Fibroblast of peridontal ligament (primary cell): ENCODE results near the gene CNN2.

Experiments used
- DNase-seq: peaks from one replicate; pipeline ENCODE4 v3.0.0-alpha.2; 2010; ENCODE audit errors: extremely low read depth

CNN2 gene

DNA sequence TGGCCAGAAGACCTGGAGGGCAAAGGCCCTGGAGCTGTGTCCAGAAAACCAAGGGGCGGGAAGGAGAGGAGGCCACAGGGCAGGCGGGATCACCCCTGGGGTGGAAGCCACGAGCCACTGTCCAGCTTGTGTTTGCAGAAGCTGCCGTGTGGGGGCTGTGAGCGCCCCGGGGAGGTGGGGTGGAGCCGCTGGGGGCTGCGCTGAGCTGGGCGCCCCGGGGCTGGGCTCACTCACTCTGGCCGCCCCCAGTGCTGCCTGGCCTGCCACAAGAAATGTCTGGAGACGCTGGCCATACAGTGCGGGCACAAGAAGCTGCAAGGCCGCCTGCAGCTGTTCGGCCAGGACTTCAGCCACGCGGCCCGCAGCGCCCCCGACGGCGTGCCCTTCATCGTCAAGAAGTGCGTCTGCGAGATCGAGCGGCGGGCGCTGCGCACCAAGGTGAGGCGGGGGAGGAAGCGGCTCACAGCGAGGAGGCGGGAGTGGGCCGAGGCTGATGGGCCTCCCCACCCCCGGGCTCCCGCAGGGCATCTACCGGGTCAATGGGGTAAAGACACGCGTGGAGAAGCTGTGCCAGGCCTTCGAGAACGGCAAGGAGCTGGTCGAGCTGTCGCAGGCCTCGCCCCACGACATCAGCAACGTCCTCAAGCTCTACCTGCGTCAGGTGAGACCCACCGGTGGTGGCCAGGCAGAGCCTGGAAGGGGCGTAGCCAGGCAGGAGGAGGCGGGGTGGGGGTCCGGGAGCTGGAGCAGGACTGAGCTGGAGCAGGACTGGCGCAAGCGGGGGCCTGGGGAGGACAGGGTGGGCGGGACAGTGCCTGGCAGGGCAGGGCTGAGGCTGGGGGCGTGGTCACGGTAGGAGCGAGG lies 55.1 kb downstream of the CNN2 start:
- no peak for DNase-seq

GRCh38 chr19:1082165-1082927 lies 55.9 kb downstream of the CNN2 start:
- no peak for DNase-seq

DNA sequence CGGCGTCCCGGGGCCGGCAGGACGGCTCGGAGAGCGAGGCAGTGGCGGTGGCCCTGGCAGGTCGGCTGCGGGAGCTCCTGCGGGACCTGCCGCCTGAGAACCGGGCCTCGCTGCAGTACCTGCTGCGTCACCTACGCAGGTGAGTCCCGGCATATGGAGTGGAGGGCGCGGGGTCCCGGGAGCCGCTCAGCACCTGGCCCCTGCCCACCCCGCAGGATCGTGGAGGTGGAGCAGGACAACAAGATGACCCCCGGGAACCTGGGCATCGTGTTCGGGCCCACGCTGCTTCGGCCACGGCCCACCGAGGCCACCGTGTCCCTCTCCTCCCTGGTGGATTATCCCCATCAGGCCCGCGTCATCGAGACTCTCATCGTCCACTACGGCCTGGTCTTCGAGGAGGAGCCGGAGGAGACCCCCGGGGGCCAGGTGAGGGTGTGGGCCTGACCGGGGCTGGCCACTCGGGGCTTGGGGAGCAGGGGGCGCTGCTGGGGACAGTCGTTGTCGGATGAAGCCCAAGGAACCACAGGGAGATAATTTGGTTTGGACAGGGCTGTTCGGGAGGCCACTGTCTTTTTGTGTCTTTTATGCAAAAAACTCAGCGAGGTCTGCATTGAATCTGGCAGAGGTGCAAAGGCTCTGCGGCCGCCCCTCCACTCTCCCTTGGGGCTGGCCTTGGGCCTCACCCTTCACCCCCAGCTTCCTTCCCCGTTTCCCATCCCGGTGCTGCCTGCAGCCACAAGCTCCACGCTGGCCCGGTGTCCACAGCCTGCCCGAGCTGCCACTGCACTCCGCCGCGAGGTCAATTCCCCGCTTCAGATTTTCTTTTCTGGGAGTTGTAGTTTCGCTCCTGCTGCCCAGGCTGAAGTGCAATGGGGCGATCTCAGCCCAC lies 56.8 kb downstream of the CNN2 start:
- no peak for DNase-seq

DNA sequence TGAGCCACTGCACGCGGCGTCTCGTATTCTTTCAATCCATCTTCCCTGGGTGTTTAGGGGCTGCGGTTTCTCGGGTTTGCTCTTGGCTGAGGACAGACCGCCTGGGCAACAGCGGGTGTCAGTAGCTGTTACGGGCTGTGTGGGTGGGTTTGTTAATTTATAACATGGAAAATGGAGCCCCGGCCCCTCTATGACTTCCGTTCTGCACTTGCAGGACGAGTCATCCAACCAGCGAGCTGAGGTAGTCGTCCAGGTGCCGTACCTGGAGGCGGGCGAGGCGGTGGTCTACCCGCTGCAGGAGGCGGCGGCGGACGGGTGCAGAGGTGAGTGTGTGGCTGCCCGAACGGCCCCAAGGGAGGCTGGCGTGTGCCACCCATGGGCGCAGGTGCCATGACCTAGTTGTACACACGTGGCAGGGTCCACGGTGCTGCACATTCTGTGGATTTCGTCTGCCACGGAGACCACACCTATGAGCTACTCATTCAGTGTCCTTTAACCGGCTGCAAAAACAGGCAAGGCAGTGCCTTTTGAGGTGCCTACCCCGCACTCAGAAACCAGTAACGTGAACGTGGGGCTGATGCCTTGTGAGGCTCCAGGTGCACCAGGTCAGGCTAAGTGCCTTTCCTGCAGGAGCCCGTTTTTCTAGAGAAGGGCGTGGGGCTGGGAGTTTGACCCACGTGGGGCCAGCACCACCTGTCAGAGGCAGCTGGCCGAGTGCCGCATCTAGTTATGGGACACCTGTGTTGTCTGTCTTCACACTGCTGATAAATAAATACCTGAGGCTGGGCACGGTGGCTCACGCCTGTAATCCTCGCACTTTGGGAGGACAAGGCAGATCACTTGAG lies 57.8 kb downstream of the CNN2 start:
- no peak for DNase-seq

GRCh38 chr19:1085053-1085658 lies 58.7 kb downstream of the CNN2 start:
- no peak for DNase-seq

DNA sequence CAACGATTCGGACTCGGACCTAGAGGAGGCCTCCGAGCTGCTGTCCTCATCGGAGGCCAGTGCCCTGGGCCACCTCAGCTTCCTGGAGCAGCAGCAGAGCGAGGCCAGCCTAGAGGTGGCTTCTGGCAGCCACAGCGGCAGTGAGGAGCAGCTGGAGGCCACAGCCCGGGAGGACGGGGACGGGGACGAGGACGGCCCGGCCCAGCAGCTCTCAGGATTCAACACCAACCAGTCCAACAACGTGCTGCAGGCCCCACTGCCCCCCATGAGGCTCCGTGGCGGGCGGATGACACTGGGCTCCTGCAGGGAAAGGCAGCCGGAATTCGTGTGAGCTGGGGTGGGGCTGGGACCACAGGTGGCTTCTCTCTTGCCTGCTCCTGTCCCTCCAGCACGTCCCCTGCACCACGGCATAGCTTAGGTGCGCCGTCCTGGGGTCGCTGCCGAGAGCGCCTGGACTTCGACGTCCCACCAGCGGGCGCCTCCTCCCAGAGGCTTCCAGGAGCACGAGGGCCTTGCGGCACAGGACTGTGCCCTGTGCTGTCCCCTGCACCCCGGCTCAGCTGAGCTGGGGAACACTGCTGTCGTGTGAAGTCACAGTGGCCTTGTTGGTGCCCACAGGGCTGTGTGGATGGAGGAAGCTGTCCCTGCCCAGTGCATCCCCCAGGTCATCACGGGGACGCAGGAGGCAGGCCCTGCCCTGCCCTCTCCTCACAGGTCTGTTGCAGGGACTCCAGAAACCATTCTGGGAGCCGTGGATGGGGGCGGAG lies 59.5 kb downstream of the CNN2 start:
- DNase-seq, result no peak

- no peak for DNase-seq
Observed at GRCh38 chr19:1086613-1087012, 60.2 kb downstream of the CNN2 start.

DNA sequence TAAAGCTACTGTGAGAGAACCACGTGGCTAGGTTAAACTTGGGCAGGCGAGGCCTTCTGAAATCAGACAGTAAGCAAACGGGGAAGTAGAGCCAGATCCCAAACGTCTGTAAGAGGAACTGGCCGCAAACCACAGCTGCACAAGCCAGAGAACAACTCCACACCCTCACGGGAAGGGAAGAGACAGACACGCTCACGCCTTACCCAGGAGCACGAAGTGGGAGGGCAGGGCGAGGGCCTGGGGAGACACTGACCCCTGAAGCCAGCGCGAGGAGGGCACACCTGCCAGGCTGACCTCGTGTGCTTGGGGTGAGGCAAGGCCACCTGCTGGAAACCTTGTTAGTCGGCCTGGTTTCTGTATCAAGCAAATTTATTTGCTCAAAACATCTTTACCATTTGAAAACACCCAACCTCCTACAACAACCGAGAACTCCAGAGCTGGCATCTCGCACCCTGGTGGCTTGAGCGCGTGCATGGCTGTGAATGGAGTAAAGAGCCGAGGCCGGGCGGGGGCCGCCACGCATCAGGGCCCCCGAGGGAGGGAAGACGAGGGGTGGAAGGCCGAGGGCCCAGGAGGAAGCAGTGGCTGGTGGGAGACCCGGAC lies 61.5 kb downstream of the CNN2 start:
- no peak for DNase-seq

- DNase-seq, result no peak
Observed at GRCh38 chr19:1088416-1089010, 62.1 kb downstream of the CNN2 start.
